ENCODE data around the gene SMYD3. TPM values are rescaled to one million over a fixed set of nuclear protein-coding genes. Genes with fewer than 3 reads are reported as not detected.

SMYD3 gene
- total and polyA plus RNA-seq, 9 of the 15 experiments (the other 6 are each of a cell fraction or from before 2014, with no cell fraction given) = 128 to 440 (median 197) TPM

DNA sequence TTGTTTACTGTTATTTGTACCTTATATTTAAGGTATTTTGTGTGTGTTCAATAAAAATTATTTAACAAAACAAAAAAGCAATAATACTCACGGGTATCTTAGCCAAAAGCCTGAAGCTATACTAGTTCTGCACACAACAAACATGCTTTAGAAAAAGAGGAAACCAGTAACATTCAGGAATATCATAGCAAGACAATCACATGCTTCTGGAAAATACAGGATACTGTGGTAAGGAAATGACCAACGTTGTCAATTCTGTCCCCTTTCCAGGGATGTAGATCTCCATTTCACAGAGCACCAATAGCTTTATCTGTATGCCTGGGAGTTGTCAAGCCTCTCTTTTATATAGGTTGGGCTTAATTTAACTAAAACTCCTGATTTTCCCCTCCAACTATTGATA, 288.4 kb downstream of the SMYD3 start:
- Histone ChIP-seq H3K27me3 (ENCODE audit: control insufficient read depth in 2 of 2, insufficient read depth in 2 of 2, low read length in 2 of 2) (no peaks in the 10 kb centered on the region), H2AFZ (ENCODE audit: low read depth, low read length) (no peak overlapping the region), H3K4me3 (no peak overlapping the region), H4K20me1 (replicated peaks; ENCODE audit: control insufficient read depth, insufficient read depth, low read length) (no peaks in the 10 kb centered on the region), H3K9me1 (ENCODE audit: control insufficient read depth, insufficient read depth, low read length) (no peaks in the 10 kb centered on the region), H3K9ac (ENCODE audit: insufficient read depth in 1 of 2, low read depth in 2 of 2, low read length in 2 of 2) (no peak overlapping the region), H3K4me2 (ENCODE audit: insufficient read depth, low read length) (no peak overlapping the region), H3K4me1 (replicated peaks in 1 of 2; ENCODE audit: control insufficient read depth in 2 of 2, insufficient read depth in 2 of 2, low read length in 2 of 2) (peaks cover 14 to 26% of the 10 kb centered on the region in 2 experiments), H3K36me3 (ENCODE audit: control insufficient read depth, insufficient read depth, low read length) (no peaks in the 10 kb centered on the region), H3K27ac (ENCODE audit: extremely low read depth, low read depth, low read length) (no peak overlapping the region), H3K9me3 (replicated peaks; ENCODE audit: control insufficient read depth, insufficient read depth, low read depth, low read length) (peaks cover 20% of the 10 kb centered on the region), H3K79me2 (ENCODE audit: control insufficient read depth, insufficient read depth, low read length) (no peaks in the 10 kb centered on the region)
- WGBS (ENCODE audit: insufficient coverage, low coverage, missing lambda C conversion rate) = 57% methylated on average over 2 of the region's 2 CpGs
- FAIRE-seq (no peak), ATAC-seq (no peak), DNase-seq (ENCODE audit: extremely low read depth in 1 of 4, low spot score in 3 of 4) (no peak)
- BruUV-seq (replicated peaks) = no TSS peak
- intact Hi-C loops (cut with micrococcal nuclease) = loop anchor here (5.0 to 10.0 kb wide), 3 partner anchors 66 to 206 kb away; no protein-coding TSS in a partner anchor
- 0 out of 2 replicates have a peak, but pooled peaks have one; percentile 10 for TF ChIP-seq MEF2A (IDR thresholded peaks at IDR 0.05; ENCODE audit: control insufficient read depth, low read depth, low read length)
- no peak for TF ChIP-seq RBM25 (IDR thresholded peaks at IDR 0.05; ENCODE audit: low read depth, low read length, severe bottlenecking)
- no peak for TF ChIP-seq HNRNPUL1 (IDR thresholded peaks at IDR 0.05; ENCODE audit: low read length)
- no peak for TF ChIP-seq EWSR1 (IDR thresholded peaks at IDR 0.05; ENCODE audit: borderline replicate concordance, low read depth, partially characterized antibody)
- ChIA-PET CTCF (ENCODE audit: low intra/inter-chr PET ratio) (no interaction called here), POLR2A (interaction anchor here (0.6 kb wide), 1 partner anchor 202 kb away, joined by 3 read pairs; no protein-coding TSS in a partner anchor)
- in situ Hi-C loops (cut with MboI) = no loop called here

DNA sequence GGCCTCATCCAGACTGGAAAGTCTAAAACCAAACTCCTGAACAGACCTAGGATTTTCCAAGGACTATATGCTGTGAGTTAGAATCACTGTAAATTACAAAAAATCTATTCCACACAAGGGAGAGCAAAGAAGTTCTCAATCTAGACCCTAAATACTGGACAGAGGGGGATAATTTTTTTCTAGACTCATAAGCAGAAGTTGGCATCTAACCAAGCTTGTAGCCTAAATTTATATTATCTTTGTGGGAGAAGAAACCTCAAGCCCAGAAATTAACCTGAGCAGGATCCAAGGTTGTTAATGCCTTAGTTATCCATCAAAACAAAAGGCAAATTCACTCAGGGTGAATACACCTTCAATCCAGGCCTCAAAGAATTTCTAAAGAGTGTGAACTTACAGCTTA, 290.2 kb downstream of the SMYD3 start:
- peaks cover 14 to 39% of the 10 kb centered on the region in 2 experiments for H3K4me1 ChIP-seq (replicated peaks in 1 of 2; ENCODE audit: control insufficient read depth in 2 of 2, insufficient read depth in 2 of 2, low read length in 2 of 2)
- DNase-seq (ENCODE audit: extremely low read depth in 1 of 4, low spot score in 3 of 4) = no peak
- H3K27ac ChIP-seq (ENCODE audit: extremely low read depth, low read depth, low read length) = peak overlapping the region; percentile 19; the same call in 1 of the 3 replicates
- TF ChIP-seq, protein P1, sequence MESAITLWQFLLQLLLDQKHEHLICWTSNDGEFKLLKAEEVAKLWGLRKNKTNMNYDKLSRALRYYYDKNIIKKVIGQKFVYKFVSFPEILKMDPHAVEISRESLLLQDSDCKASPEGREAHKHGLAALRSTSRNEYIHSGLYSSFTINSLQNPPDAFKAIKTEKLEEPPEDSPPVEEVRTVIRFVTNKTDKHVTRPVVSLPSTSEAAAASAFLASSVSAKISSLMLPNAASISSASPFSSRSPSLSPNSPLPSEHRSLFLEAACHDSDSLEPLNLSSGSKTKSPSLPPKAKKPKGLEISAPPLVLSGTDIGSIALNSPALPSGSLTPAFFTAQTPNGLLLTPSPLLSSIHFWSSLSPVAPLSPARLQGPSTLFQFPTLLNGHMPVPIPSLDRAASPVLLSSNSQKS (CRISPR knock-in tag; IDR thresholded peaks at IDR 0.05) = no peak
- TF ChIP-seq ZNF354B (CRISPR knock-in tag; IDR thresholded peaks at IDR 0.05) (no peak), MTA1 (IDR thresholded peaks at IDR 0.05; ENCODE audit: borderline replicate concordance) (no peak), MIER1 (IDR thresholded peaks at IDR 0.05; ENCODE audit: low read depth) (no peak), PTTG1 (tag; IDR thresholded peaks at IDR 0.05; ENCODE audit: low read depth) (no peak)
- TF ChIP-seq, protein P2, sequence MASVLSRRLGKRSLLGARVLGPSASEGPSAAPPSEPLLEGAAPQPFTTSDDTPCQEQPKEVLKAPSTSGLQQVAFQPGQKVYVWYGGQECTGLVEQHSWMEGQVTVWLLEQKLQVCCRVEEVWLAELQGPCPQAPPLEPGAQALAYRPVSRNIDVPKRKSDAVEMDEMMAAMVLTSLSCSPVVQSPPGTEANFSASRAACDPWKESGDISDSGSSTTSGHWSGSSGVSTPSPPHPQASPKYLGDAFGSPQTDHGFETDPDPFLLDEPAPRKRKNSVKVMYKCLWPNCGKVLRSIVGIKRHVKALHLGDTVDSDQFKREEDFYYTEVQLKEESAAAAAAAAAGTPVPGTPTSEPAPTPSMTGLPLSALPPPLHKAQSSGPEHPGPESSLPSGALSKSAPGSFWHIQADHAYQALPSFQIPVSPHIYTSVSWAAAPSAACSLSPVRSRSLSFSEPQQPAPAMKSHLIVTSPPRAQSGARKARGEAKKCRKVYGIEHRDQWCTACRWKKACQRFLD (CRISPR knock-in tag; IDR thresholded peaks at IDR 0.05) = no peak
- TF ChIP-seq, protein P3, sequence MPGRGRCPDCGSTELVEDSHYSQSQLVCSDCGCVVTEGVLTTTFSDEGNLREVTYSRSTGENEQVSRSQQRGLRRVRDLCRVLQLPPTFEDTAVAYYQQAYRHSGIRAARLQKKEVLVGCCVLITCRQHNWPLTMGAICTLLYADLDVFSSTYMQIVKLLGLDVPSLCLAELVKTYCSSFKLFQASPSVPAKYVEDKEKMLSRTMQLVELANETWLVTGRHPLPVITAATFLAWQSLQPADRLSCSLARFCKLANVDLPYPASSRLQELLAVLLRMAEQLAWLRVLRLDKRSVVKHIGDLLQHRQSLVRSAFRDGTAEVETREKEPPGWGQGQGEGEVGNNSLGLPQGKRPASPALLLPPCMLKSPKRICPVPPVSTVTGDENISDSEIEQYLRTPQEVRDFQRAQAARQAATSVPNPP (IDR thresholded peaks at IDR 0.05; ENCODE audit: borderline replicate concordance, insufficient read depth, insufficient read length) = no peak

More for the DNA sequence above, 290.2 kb downstream of the SMYD3 start:
- ChIA-PET POLR2A (interaction anchor here (1.0 to 1.2 kb wide), 2 partner anchors 13 to 283 kb away, joined by 3 read pairs; no protein-coding TSS in a partner anchor), CTCF (ENCODE audit: low intra/inter-chr PET ratio) (no interaction called here)
- no peak overlapping the region for H3K9ac ChIP-seq (ENCODE audit: insufficient read depth in 1 of 2, low read depth in 2 of 2, low read length in 2 of 2)
- H2AFZ ChIP-seq (ENCODE audit: low read depth, low read length) = 0 out of 2 replicates have a peak overlapping the region, but pooled peaks have one; percentile 14
- H3K36me3 ChIP-seq (ENCODE audit: control insufficient read depth, insufficient read depth, low read length) = no peaks in the 10 kb centered on the region
- FAIRE-seq (no peak), ATAC-seq (no peak)
- H4K20me1 ChIP-seq (replicated peaks; ENCODE audit: control insufficient read depth, insufficient read depth, low read length) = no peaks in the 10 kb centered on the region
- intact Hi-C loops (cut with micrococcal nuclease) (loop anchor here (5.0 to 10.0 kb wide), 3 partner anchors 65 to 208 kb away; no protein-coding TSS in a partner anchor), in situ Hi-C loops (cut with MboI) (no loop called here)
- peaks cover 18% of the 10 kb centered on the region for H3K9me3 ChIP-seq (replicated peaks; ENCODE audit: control insufficient read depth, insufficient read depth, low read depth, low read length)
- no peaks in the 10 kb centered on the region for H3K27me3 ChIP-seq (ENCODE audit: control insufficient read depth in 2 of 2, insufficient read depth in 2 of 2, low read length in 2 of 2)
- no peak overlapping the region for H3K4me3 ChIP-seq
- H3K79me2 ChIP-seq (ENCODE audit: control insufficient read depth, insufficient read depth, low read length) = no peaks in the 10 kb centered on the region
- no peaks in the 10 kb centered on the region for H3K9me1 ChIP-seq (ENCODE audit: control insufficient read depth, insufficient read depth, low read length)
- H3K4me2 ChIP-seq (ENCODE audit: insufficient read depth, low read length) = no peak overlapping the region
- no TSS peak for BruUV-seq (replicated peaks)

Measured in K562 (cell line).